Naive thymus-derived CD4-positive, alpha-beta T cell (primary cell): ENCODE measurements around the gene C3orf49. TPM values are rescaled to one million over a fixed set of nuclear protein-coding genes. Genes with fewer than 3 reads are reported as not detected.

ENCODE experiments used
- polyA plus RNA-seq, 2 donors: library from polyadenylated mRNA; unstranded; fragments of 300-500 nt; fragmentation: Illumina TruSeq; gene quantifications; one replicate each; pipeline ENCODE4 v1.2.3, GENCODE V29; 2021
- total RNA-seq, 6 experiments: library from RNA in 5 of 6; stranded (reverse) in 5 of 6; gene quantifications; 1 replicate in 5 of 6; 2 replicates in 1 of 6; pipeline ENCODE4 v1.2.3 and lab custom pipeline; 2021 to 2026

C3orf49 gene
- total and polyA plus RNA-seq, 7 experiments from 2014 or later, result not detected

Other genes starting within 250 kb of the C3orf49 start
- gene SNTN, start 166.6 kb upstream of the C3orf49 start, total RNA-seq, result not detected
- gene SNTN, start 166.6 kb upstream of the C3orf49 start, polyA plus RNA-seq, result not detected
- 10 to 100 TPM; 24.6 to 86.2 (median 38.7) TPM for gene THOC7, start 44.5 kb downstream of the C3orf49 start, total RNA-seq
- 100 to 1,000 TPM in 1 of 2 donors, 10 to 100 TPM in 1; 60.0 to 113 TPM for gene THOC7, start 44.5 kb downstream of the C3orf49 start, polyA plus RNA-seq
- 100 to 1,000 TPM in 4 of 5 experiments, 10 to 100 TPM in 1; 72.2 to 204 (median 160) TPM for gene ATXN7, start 44.6 kb downstream of the C3orf49 start, total RNA-seq
- 10 to 100 TPM; 29.8 to 31.6 TPM for gene ATXN7, start 44.6 kb downstream of the C3orf49 start, polyA plus RNA-seq
- gene SCAANT1, start 93.1 kb downstream of the C3orf49 start, total RNA-seq, result not detected
- not detected for gene SCAANT1, start 93.1 kb downstream of the C3orf49 start, polyA plus RNA-seq
- gene PSMD6, start 204.2 kb downstream of the C3orf49 start, total RNA-seq, result 100 to 1,000 TPM in 1 of 5 experiments, 10 to 100 TPM in 4; 63.4 to 103 (median 84.1) TPM
- gene PSMD6, start 204.2 kb downstream of the C3orf49 start, polyA plus RNA-seq, result 100 to 1,000 TPM; 119 to 134 TPM